CD4-positive, alpha-beta T cell treated with Interleukin-15 for 1 hour (primary cell): Measurements from ENCODE around the gene SYCE1.

Experiments used
- DNase-seq: peaks from one replicate; pipeline ENCODE4 v3.0.0-alpha.2; 2020

The SYCE1 gene

GRCh38 chr10:133511408-133511807, 54.0 kb downstream of the SYCE1 start:
- no peak for DNase-seq

GRCh38 chr10:133509700-133510099, 55.7 kb downstream of the SYCE1 start:
- no peak for DNase-seq
